B cell (primary cell): ENCODE measurements around the gene EPHA5.

ENCODE experiments used
- EZH2 ChIP-seq: IDR thresholded peaks from 2 replicates; pipeline ENCODE4 v1.6.1; 2012; ENCODE audit warnings: borderline replicate concordance, low read depth, mild to moderate bottlenecking, moderate library complexity, low read length; ENCODE audit not compliant: insufficient read depth, poor library complexity, severe bottlenecking
- TF ChIP-seq, protein P1 (sequence below): fragments of 200-600 bp; IDR thresholded peaks from one replicate; pipeline ENCODE4 v1.8.0; 2022; ENCODE audit warnings: antibody characterized with exemption, mild to moderate bottlenecking

DNA sequence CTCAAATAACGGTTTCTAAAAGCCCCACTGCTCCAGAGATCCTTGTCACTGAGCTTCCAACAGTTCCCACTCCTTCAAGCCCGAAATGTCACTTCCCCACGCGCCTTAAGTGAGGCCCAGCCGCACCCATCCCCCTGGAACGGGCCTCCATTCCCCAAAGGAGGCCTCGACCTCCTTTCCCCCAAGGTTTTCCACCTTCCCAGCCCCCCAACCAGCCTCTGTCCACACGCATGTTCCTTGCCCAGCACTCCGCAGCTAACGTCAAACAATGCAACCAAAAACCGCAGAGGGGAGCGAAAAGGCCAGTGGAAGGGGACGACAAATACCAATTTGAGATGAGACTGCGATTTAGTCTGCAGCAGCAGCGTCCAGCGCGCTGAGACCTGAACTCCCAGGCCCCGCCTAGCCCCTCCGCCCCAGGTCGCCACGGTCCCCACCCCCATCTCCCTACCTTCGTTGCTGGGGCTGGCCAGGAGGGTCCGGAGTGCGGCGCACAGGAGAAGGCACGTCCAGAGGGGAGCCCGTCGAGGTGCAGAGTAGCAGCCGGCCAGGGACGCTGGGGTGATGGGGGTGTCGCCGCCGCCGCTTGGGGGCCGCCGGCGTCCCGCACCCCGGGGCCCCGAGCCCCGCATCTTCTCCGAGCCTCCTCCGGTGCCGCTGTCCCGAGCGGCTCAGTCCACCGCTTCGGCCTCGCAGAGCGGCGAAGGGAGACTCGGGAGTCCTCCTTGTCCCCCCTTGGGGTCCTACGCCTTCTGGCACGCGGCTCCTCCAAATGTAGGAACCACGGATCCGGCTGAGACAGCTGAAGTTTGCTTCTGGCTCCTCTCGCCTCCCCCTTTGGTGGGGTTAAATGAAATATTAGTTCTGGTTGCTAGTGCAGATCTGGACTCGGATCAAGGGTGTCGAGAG, 924 bp downstream of the EPHA5 start:
- TF ChIP-seq, protein P1, sequence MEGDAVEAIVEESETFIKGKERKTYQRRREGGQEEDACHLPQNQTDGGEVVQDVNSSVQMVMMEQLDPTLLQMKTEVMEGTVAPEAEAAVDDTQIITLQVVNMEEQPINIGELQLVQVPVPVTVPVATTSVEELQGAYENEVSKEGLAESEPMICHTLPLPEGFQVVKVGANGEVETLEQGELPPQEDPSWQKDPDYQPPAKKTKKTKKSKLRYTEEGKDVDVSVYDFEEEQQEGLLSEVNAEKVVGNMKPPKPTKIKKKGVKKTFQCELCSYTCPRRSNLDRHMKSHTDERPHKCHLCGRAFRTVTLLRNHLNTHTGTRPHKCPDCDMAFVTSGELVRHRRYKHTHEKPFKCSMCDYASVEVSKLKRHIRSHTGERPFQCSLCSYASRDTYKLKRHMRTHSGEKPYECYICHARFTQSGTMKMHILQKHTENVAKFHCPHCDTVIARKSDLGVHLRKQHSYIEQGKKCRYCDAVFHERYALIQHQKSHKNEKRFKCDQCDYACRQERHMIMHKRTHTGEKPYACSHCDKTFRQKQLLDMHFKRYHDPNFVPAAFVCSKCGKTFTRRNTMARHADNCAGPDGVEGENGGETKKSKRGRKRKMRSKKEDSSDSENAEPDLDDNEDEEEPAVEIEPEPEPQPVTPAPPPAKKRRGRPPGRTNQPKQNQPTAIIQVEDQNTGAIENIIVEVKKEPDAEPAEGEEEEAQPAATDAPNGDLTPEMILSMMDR: no peak
- no peak for TF ChIP-seq EZH2
